HG03439 (cell line): ENCODE results near the gene STS.

ENCODE experiments used
- ATAC-seq: cut with Tn5 transposase; IDR thresholded peaks from one replicate; pipeline ENCODE4 v1.9.1; 2021; ENCODE audit warnings: mild to moderate bottlenecking, moderate library complexity; ENCODE audit not compliant: unreplicated experiment

The STS gene

DNA sequence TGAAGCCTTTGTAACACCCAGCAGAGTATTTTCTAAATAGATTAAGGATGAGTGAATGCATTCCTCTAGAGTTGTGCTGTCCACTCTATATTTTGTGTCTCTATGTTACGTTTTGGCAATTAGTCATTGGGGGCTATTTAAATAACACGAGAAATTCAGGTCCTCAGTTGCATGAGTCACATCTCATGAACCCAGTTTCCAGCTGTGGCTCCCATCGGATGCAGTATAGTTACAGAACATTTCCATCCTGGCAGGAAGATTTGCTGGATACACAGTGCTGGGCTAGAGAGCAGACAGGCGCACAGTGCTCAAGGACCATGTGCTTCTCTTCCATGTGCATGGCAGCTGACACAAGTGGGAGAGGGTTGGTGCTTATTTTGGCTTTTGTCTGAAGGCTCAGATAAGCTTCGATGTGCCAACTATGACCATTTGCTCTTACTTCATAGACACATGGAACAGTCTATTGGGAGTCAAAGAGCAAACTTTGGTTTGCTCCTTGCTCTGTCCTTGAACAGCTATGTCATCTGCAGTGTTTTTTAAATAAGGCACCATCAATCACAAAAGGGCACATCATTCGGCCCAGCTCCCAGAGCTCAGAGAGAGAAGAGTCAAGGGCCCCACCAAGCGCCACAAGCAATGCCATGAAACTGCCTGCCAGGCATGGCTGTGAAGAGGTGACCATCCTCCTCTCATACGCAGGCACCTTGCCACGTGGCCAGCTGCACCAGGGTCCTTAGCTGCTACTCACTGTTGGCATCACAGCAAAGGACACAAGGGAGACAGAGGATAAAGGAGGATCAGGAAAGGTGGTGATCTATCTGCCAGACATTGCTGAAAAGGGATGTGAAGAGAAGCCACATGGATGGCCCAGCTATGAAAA lies 8.1 kb upstream of the STS start:
- ATAC-seq = no peak

DNA sequence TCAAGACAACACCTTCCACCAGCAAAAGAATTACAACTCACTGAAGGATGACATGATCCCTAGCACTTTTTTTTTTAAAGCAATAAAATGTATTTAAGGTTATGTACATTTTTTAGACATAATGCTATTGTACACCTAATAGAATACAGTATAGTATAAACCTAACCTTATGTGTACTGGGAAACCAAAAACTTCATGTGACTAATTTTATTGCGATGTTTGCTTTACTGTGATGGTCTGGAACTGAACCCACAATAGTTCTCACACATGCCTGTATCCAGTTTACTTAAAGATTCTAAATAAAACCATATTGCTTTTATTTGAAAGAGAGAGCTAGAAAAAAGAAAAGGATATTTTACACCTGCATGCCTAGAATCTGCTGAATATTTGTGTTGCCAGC lies 4.4 kb upstream of the STS start:
- ATAC-seq = no peak

DNA sequence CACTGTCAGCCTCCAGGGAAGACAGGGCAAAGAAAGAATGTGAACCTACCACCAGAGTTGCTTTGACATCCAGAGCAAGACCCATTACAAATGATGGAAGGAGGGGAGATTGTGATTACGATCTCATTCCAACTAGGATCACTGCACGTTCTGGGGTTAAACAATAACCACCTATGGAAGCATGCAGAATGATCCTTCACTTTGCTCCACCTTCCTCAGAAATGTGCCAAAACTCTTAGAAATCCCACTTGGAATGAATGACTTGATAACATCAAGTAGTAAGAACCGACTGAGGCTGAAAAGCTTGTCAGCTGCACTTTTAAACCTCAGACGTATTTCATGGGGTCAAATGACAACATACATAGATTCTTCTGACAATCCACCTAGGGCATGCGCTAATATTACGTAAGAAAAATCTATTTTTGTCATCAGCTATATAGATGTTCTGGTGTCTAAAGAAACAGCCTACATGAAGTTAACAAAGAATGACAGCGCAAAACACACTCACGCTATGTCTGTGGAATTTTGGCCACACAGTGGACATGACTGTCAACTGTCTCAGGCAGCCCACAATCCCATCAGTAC lies 3.5 kb upstream of the STS start:
- no peak for ATAC-seq

DNA sequence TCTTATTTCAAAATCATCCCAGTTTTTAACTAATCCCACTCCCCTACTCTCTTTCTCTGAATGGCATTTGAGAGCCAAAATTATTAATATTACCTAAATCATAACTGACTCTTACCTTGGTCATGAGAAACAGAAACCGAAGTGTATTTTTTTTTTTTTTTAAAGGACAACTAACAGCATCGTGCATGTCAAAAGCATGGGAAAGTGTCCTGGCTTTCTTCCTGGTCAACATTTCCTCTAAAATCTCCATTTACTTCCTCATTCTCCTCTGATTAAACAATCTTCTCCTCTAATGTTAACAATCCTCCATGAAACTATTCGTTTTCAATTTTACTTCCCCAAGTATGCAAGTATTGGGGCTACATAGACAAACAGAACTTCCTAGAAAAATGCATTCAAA lies 2.1 kb upstream of the STS start:
- ATAC-seq = no peak

DNA sequence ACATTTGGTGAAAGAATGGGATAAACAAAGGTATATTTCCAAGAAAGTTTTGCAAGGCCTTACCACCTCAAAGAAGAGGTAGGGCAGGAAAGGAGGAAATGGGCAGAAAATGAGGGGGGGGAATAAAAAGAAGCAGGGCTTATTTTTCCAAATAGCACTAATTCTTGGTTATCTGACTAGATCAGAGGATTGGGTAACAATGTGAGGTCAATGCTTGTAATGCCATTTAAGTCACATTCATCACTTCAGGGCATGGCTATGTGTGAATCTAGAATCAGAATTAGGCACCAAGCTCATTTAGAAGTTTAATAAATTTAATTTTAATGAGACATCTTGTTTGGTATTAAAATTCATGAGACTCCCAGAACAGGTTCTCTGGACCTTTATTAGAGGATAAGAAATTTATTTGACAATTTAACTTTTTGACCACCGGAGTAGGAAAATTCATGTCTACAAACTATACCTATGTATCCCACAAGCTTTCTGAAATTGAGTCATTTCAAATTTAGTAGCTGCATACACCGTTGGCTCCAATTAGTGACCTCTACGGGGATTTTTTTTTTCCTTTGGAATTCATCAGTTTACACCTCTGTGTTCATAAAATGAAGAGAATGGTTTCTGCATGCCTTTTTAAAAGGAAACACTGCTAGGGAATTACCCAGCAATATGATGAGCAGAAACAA lies 1.4 kb upstream of the STS start:
- no peak for ATAC-seq

DNA sequence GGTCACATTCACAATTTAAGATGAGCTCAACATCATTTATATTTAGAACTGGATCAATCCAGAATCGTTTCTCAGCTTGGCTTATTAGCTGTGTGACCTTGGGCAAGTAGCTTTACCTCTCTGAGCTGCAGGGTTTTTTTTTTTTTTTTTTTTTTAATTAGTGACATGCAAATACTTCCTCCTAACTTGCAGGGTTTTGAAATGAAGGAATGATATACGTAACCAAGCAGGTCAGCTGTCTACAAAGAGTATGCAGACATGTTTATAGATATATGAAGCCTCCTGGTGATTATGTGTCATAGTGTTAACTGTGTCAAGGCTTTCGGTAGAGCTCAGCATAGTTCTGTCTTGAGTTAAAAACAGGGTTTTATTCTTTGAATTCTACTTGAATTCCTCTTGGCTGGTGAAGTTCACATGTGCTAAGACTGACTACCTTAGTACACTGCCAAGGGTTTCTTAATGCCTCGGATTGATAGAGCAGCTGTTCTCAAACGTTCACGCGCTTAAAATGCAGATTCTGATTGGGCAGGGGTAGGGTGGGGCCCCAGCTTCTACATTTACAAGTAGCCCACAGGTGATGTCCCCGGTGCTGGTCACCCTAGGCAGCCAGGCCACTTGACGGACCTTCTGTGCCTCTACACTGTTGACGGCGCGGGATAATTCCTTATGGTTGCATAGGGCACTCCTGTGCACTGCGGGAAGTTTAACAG lies 654 bp upstream of the STS start:
- ATAC-seq = peak; percentile 23

DNA sequence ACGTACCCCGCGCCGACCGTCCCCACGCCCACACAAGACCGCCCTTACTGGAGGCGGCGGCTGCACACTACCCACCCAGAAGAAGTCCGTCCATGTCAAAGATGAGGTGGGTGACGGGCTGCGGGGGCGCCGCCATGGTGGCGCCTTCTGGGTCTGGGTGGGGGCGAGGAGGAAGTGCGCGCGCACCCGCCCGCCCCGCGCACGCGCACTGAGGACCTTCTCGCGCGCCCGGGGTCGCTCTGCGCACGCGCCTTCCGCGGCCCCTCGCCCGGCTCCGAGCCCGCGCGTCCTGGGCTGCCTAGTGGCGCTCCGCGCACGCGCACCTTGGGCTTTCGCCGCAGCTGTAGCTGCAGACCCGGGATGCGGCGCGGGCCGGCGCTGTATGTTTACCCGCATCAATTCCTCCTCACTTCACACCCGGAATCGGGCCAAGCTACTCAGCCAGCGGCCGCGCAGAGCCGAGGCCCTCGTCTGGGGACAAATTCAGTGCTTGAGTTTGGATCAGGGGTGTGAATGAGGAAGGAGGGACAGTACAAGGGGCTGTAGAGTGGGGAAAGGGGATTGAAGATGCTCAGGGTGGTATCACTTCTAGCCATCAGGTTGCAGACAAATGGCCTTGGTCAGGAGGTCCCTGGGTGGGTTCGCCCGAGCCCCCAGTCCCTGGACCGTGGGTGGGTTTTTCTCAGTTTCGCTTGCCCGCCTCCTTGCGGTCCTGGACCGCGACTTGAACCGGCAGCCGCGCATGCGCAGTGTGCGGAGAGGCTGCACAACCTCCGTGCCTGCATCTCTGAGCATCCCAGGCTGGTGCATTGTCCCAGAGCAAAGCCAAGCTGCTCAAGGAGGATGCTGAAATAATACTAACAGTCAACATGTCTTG lies 704 bp downstream of the STS start, which contains the start of gene PUDP:
Gene PUDP, minus strand, starts transcription at position 176 of the 877 bp plus-strand sequence. Its CDS starts 40 bp downstream, at position 136.
- peak; percentile 79 for ATAC-seq

DNA sequence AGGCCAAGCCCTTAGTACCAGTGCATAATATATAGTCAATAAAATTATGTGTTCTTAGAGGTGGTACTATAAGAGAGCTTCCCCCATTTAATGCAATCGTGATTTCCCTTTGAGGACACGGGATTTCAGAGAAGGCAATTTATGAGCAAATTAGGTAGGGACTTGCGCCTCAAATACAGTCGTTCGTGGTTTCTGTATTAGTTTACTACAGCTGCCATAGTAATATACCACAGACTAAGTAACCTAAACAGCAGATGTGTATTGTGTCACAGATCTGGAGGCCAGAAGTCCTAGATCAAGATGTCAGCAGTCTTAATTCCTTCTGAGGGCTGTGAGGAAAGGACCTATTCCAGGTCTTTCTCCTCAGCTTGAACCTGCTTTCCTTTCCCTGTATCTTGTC lies 1.9 kb downstream of the STS start:
- ATAC-seq = no peak

DNA sequence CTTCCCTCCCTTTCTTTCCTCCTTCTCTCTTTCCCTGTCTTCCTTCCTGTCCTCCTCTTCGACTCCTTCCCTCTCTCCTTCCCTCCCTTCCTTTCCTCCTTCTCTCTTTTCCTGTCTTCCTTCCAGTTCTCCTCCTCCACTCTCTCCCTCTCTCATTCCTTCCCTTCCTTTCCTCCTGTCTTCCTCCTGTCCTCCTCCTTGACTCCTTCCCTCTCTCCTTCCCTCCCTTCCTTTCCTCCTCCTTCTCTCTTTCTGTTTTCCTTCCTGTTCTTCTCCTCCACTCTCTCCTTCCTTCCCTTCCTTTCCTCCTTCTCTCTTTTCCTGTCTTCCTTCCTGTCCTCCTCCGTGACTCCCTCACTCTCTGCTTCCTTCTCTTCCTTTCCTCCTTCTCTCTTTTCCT lies 5.7 kb downstream of the STS start:
- no peak for ATAC-seq

DNA sequence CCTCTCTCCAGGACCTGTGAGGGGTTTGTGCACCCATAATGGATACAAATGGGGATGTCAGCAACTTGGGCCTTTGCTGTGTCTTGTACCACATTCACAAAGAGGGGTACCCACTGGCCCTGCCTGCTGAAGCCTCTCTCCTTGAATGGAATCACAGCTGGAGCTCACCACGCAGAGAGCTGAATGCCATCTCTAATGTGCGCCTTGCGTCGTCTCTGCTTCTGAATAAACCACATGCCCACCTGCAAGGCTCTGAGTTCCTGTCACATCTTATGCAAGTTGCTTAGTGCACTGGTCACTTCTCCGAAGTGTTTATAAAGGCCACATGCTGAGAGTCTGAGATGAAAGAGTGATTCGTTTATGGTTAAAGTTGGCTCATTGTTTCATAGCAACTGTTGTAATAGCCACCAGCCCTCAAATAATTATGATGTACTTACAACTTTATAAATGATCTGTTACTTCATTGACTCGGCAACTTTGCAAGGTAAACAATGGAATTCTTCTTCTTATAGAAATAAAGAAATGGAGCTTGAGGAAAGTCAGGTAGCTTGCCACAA lies 6.6 kb downstream of the STS start:
- no peak for ATAC-seq

DNA sequence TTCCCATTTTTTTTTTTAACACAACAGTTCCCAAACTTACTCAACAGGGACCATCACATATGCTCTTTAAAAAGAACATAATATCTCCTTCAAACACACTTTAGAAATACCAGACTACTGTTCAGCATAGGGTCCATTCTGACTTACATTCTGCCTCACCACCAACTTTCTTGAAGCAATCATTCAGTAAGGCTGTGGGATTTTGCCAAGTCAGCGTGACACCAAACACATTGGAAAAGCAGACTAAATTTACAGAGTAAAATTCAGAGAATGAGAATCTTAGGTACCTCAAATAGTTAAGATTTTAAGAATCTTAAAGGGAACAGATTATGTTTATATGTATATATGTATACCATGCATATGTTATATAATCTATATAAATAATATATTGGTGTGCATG lies 7.7 kb downstream of the STS start:
- no peak for ATAC-seq

DNA sequence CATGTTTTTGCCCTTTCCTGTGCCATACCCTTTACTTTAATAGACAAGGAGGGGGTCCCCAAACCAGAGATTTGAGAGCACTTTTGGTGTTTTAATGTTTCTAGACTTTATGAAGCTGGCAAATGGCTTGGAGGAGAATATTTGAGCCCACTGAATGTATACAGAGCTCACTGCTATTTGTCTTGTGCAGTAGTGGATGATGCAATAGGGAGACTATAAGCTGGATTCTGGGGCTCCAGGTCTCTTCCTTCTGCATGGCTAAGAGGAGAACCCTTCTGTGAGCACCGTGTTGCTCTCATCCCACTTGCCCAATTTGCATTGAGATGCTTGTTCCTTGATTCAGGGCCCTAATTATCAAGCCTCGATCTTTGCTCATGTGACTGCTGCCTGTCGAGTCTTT lies 9.4 kb downstream of the STS start:
- ATAC-seq = no peak

DNA sequence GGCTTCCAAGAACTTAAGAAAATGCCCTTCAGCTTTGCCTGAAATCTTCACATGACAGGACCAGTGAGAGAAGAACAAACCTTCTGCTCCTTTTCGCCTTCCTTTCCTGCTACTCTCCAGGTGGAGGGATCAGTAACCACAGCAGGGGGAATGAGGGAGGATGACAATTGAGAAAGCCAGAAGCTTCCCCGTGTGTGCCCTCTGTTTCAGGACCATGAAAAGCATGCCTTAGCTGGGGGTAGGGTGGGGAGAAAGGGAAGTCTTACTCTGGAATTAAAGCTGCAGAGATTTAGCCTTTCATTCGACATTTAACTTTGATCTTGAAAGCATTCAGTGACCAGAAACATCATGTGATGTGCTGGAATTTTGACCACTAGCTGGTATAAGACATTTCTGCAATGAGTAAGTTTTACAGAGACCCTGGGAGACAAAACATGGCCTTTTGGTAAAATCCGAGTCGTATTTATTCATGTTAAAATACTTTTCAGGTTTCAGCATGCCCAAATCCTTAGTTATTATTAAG lies 11.0 kb downstream of the STS start:
- no peak for ATAC-seq

DNA sequence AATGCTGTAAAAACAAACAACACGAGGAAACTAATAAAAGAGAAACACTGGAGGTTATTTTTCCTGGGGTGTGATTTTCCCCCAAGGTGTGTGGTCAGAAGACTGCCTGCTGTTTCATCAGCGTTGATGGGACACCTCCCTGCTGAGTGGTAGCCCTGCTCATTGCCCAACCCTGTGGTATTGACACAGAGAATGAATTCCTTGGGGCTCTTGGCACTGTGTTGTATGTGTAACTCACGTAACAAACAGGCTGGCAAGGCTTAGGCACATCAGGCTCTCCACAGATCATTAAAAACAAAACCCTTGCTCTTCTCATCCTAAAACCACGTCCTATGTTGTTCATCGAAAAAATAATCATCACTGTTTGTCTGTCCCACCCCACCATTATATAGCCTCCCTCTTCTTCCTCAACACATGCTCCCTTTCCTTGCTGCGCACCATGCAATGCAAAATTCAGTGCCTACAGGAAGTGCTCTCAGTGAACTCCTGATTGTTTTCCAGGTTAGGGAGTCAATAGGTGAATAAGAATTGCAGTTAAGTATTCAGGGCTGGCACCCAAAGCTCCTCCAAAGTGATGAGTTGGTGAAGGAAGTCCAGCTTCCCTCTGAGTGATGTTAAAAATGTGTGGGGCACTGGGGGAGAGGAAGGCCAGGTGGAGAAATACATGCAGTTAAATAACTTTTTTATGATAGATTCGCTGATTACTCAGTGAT lies 11.8 kb downstream of the STS start:
- no peak for ATAC-seq

DNA sequence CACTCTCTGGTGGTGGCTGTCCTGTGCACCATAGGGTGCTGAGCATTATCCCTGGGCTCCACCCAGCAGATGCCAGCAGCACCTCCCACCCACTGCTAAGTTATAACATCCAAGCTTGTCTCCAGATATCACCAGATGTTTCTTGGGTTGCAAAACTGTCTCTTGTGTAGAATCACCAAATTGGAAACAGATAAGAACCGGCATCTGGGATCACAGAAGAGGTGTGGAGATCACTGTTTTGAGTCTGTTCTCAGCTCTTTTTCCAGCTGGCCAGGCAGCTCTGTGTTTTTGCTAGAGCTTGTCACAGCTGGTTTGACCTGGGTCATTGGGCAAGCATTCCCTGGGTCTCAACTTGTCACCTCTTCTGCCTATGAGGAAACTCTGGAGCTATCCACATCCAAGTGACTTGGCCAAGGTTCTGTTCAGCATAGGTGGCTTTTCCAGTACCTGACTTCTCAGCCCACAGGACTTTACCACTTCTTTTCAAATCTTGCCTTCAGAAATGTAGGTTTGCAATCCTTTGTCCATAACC lies 15.7 kb downstream of the STS start:
- no peak for ATAC-seq

DNA sequence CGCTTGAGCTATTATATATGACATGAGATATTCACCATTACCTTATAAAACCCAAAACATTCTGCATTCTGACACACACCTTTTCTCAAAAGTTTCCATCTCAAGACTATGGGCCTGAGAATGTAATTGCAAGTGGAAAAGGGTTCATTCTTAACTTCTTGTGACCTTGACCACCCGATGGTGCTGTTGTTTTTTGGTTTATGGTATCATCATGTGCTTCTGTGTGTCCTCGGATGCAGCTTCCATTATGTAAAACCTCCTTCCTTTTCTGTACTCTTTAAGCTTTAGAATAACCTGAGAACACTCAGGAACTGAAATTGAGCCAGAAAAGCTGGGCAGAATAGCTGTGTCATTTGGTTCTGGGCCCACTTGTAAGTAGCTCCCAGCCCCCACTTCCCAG lies 16.7 kb downstream of the STS start:
- ATAC-seq = no peak

DNA sequence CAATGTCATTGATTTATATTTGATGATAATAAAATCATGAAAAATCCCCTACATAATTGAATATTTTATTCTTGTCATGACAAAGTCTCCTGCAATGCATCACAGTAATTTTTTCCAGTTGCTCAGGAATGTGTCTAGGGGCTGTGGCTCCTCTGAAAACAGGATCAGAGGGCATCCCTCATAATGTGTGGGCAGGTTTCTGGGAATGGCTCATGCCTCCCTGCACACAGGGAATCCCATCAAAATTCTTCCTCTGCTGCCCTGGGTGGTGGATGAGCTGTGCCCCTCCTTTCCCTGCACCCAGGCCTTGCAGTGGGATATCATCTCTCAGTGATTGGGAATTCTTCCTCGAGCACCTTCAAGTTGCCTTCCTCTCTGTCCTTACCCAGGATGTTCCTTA lies 20.9 kb downstream of the STS start:
- ATAC-seq = no peak

DNA sequence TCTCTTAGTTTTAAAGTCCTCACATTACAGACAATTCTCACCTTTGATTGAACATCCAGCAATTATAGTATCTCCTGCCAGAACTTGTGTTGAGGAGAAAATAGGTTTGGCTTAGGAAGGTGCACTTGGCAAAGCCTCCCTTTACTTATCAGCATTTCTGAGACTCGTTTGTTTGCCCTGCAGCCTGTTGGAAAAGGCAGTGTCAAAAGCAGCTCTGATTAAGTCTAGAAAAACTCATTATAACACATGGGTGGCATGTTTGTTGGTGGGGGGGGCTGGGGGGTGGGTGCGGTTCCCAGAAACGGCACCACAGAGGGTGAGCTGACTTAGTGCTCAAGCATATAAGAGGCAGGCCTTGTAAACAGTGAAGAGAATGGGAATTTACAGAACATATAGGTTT lies 22.1 kb downstream of the STS start:
- ATAC-seq = no peak

DNA sequence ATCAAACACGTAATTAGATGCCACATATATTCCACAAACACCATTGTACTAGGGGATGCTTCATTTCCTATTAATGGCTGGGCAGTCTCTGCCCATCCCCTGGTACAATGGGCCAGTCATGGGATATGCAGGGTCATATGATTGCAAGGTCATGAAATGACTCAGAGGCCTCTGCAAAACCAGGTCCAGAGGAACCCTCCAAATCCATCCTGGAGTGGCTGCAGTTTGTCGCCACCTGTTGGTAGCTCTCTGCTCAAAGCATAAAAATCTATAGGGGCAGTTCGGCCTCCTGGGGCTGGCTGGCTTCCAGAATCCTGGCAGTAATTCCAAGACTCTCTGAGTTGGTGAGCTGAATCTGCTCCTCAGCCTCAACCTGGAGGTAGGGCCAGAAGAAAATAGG lies 23.4 kb downstream of the STS start:
- ATAC-seq = no peak
